Motor neuron (in vitro differentiated cells): ENCODE measurements around the gene PRKN. TPM values are rescaled to one million over a fixed set of nuclear protein-coding genes. Genes with fewer than 3 reads are reported as not detected.

ENCODE experiments used
- ATAC-seq, 8 experiments: fragments of 200-7000 bp; cut with Tn5 transposase; replicated peaks in 6 of 8; 2 replicates each; pipeline ENCODE4 v1.8.0; 2021; ENCODE audit warnings: mild to moderate bottlenecking in 8 of 8, moderate library complexity in 8 of 8
- H3K27ac ChIP-seq, 2 donors: fragments of 250-450 bp; sonication (Bioruptor Pico); 2 replicates each; pipeline ENCODE4 v1.9.0; 2021; ENCODE audit warnings: antibody characterized with exemption in 2 of 2, mild to moderate bottlenecking in 2 of 2, moderate library complexity in 1 of 2
- H3K4me1 ChIP-seq, 2 donors: fragments of 250-450 bp; sonication (Bioruptor Pico); replicated peaks in 1 of 2; 2 replicates each; pipeline ENCODE4 v1.6.1; 2021; ENCODE audit warnings: antibody characterized with exemption in 2 of 2, mild to moderate bottlenecking in 2 of 2, moderate library complexity in 1 of 2
- H3K4me3 ChIP-seq, 5 donors: fragments of 250-450 bp; sonication (Bioruptor Pico); 2 replicates each; pipeline ENCODE4 v1.9.0; 2021; ENCODE audit warnings: antibody characterized with exemption in 5 of 5, mild to moderate bottlenecking in 5 of 5, moderate library complexity in 4 of 5
- WGBS, 10 experiments: fragments of 450-650 bp; shearing (Covaris generic); methylation state at CpG; one replicate each; pipeline ENCODE4 v1.0.0; 2022; 5-methylcytosine and 5-hydroxymethylcytosine counted together
- in situ Hi-C, 9 experiments: fragments of 400-800 bp; cut with MboI; loops; one replicate each; pipeline ENCODE4 v1.15.0; 2021; ENCODE audit warnings: low sequenced_read_pairs in 9 of 9, low pct_unique_long_range_greater_than_20kb in 2 of 9; ENCODE audit not compliant: unreplicated experiment in 9 of 9
- total RNA-seq, 8 experiments: library from RNA; unstranded; fragments of 300-600 nt; gene quantifications; 2 replicates each; pipeline versions ENCODE4 v1.2.3 to v1.2.4, GENCODE V29; 2022

PRKN gene
- total RNA-seq, 8 experiments from 2014 or later = 0.71 to 8.1 (median 2.9) TPM

- in situ Hi-C loops = no loop called here
- 60 to 100% (median 96%) methylated on average over 2 to 3 of the region's 3 CpGs; no CpG with 5 or more reads in 2 of the 10 experiments for WGBS, 10 experiments
- Histone ChIP-seq H3K4me1 (no peaks in the 10 kb centered on the region), H3K27ac (no peak overlapping the region), H3K4me3 (no peak overlapping the region)
- ATAC-seq = no peak
Measured at GRCh38 chr6:162389343-162390085, 338.1 kb downstream of the PRKN start.

- 8 to 100% (median 62%) methylated on average over 1 to 2 of the region's 2 CpGs; no CpG with 5 or more reads in 6 of the 10 experiments for WGBS, 10 experiments
- H3K27ac ChIP-seq = no peak overlapping the region
- no peaks in the 10 kb centered on the region for H3K4me1 ChIP-seq
- H3K4me3 ChIP-seq = no peak overlapping the region
- in situ Hi-C loops = no loop called here
- no peak for ATAC-seq
Measured at GRCh38 chr6:162388383-162388777, 339.2 kb downstream of the PRKN start.

DNA sequence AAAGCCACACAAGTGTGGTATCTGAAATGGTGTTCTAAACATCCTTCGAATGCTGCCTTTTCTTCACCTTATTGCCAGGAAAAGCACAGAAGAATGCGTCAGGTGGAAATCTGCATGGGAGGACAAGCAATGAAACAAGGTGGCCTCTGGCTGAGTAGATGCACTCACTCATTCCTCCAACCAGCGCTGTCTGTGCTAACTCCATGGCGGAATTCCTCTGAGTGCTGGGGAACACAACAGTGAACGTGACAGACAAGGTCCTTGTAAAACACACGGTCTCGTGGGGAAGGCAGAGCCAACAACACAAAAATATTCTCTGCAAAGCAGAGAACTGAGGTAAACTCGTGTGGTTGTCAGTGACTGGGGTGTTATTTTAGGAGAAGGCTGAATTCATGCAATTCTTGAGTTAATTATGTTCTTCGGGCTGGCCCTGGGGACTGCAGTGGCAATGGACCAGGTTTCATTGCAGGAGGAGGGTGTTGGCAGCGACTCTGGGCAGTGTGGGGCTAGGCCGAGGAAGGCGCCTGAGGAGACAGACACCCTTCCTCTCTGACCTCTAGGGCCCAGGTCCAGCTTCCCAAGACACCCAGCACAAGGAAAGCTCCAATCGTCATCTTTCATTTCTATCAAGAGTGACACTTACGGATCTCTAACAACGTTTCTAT lies 339.7 kb downstream of the PRKN start:
- Histone ChIP-seq H3K27ac (no peak overlapping the region), H3K4me1 (no peaks in the 10 kb centered on the region), H3K4me3 (no peak overlapping the region)
- 40 to 98% (median 76%) methylated on average over 2 to 13 of the region's 15 CpGs; no CpG with 5 or more reads in 3 of the 10 experiments for WGBS, 10 experiments
- in situ Hi-C loops = no loop called here
- ATAC-seq = peak in 2 of 8 experiments; percentile 23 to 32

DNA sequence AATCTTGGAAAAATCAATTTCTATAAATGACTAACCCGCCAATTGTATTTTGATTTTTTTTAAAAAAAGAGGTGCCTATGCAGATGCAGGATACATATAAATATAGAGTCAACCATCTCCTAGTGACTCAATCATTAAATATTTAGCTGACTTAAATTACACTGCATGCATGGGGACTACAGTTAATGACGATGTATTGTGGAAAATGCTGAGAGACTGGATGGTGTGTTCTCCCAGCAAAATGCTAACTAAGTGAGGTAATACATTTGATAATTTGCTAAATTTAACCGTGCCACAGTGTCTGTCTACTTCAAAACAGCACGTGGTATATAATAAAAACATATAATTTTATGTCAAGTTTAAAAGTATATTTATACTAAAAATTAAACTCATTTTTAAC lies 341.6 kb downstream of the PRKN start:
- peak in 2 of 8 experiments; percentile 16 to 30 for ATAC-seq
- H3K4me3 ChIP-seq = no peak overlapping the region
- no peaks in the 10 kb centered on the region for H3K4me1 ChIP-seq
- in situ Hi-C loops = no loop called here
- H3K27ac ChIP-seq = no peak overlapping the region
- 43 to 100% (median 88%) methylated on average over 2 to 4 of the region's 4 CpGs for WGBS, 10 experiments

GRCh38 chr6:162379757-162380409 lies 347.7 kb downstream of the PRKN start:
- ATAC-seq = peak in 2 of 8 experiments; percentile 29 to 30
- in situ Hi-C loops = no loop called here
- H3K4me3 ChIP-seq = no peak overlapping the region
- H3K27ac ChIP-seq = no peak overlapping the region
- WGBS, 10 experiments = 13 to 100% (median 59%) methylated on average over 1 to 5 of the region's 5 CpGs; no CpG with 5 or more reads in 2 of the 10 experiments
- no peaks in the 10 kb centered on the region for H3K4me1 ChIP-seq

DNA sequence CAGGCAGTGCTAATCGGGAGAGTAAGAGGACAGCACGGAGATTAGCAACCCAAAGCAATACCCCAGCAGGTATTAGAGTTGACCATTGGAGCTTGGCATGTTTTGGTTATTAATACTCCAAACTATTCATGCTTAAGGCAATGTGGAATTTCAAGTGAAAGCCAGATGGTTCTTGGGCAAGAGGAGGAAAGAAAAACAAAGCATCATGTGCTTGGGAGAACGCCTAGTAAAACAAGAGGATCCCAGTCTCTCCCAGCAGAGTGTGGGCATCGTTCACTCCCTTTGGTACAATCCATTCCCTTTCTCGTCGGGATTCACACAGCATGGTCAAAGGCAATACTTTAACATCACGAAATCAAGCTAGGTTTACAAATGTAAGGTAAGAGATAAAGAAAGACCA lies 349.8 kb downstream of the PRKN start:
- no peak overlapping the region for H3K27ac ChIP-seq
- in situ Hi-C loops = no loop called here
- H3K4me3 ChIP-seq = no peak overlapping the region
- ATAC-seq = no peak
- H3K4me1 ChIP-seq = no peaks in the 10 kb centered on the region
- 0 to 96% (median 90%) methylated on average over 1 to 5 of the region's 7 CpGs; no CpG with 5 or more reads in 1 of the 10 experiments for WGBS, 10 experiments

GRCh38 chr6:162373868-162374267 lies 353.7 kb downstream of the PRKN start:
- no peaks in the 10 kb centered on the region for H3K4me1 ChIP-seq
- in situ Hi-C loops = no loop called here
- WGBS, 10 experiments = 0 to 100% (median 83%) methylated on average over 1 to 2 of the region's 2 CpGs
- ATAC-seq = no peak
- H3K27ac ChIP-seq = no peak overlapping the region
- H3K4me3 ChIP-seq = no peak overlapping the region

GRCh38 chr6:162373192-162373591 lies 354.4 kb downstream of the PRKN start:
- WGBS, 10 experiments = 5 to 53% (median 23%) methylated on average over 1 to 2 of the region's 2 CpGs

GRCh38 chr6:162372106-162372505 lies 355.5 kb downstream of the PRKN start:
- WGBS, 10 experiments = 0 to 79% (median 63%) methylated on average over 1 to 9 of the region's 9 CpGs
- in situ Hi-C loops = no loop called here
- ATAC-seq = peak in 5 of 8 experiments; percentile 56 to 94 (median 74)

More at GRCh38 chr6:162373192-162373591, 354.4 kb downstream of the PRKN start:
- in situ Hi-C loops = no loop called here
- peaks cover under 1 to 4% of the 10 kb centered on the region in 2 donors for H3K4me1 ChIP-seq
- ATAC-seq = no peak
- no peak overlapping the region for H3K4me3 ChIP-seq
- H3K27ac ChIP-seq = no peak overlapping the region

GRCh38 chr6:162371121-162371520 lies 356.4 kb downstream of the PRKN start:
- no peak for ATAC-seq
- H3K4me3 ChIP-seq = no peak overlapping the region

More at GRCh38 chr6:162372106-162372505, 355.5 kb downstream of the PRKN start:
- H3K4me1 ChIP-seq = peaks cover 3 to 4% of the 10 kb centered on the region in 2 donors
- no peak overlapping the region for H3K27ac ChIP-seq
- H3K4me3 ChIP-seq = no peak overlapping the region

GRCh38 chr6:162369091-162369490 lies 358.5 kb downstream of the PRKN start:
- Histone ChIP-seq H3K4me1 (peaks cover 3 to 4% of the 10 kb centered on the region in 2 donors), H3K27ac (no peak overlapping the region), H3K4me3 (no peak overlapping the region)
- ATAC-seq = no peak
- in situ Hi-C loops = no loop called here
- WGBS, 10 experiments = 0 to 100% (median 81%) methylated on average over 1 to 2 of the region's 2 CpGs; no CpG with 5 or more reads in 2 of the 10 experiments

More at GRCh38 chr6:162371121-162371520, 356.4 kb downstream of the PRKN start:
- 10 to 95% (median 92%) methylated on average over 1 to 4 of the region's 5 CpGs; no CpG with 5 or more reads in 2 of the 10 experiments for WGBS, 10 experiments
- Histone ChIP-seq H3K4me1 (peaks cover 3 to 4% of the 10 kb centered on the region in 2 donors), H3K27ac (no peak overlapping the region)
- in situ Hi-C loops = no loop called here

DNA sequence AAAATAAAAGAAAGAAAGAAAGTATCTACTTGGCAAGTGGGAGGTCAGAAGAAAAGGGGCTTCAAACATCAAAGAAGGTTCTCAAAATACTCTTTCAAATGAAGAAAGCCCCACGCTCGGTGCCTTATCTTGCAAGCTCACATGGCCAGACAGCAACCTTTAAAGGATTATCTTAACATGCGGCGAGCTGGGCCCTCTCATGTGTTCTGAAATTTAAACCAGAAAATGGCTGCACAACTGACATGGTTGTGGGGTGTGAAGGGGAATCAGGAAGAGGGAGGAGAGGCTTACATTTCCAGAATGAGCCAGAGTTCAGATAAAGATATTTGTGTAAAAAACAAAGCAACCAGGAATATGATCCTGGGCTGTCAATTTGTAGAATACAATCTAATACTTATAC lies 363.1 kb downstream of the PRKN start:
- WGBS, 10 experiments = 38 to 90% (median 80%) methylated on average over 2 to 4 of the region's 4 CpGs; no CpG with 5 or more reads in 3 of the 10 experiments
- H3K4me3 ChIP-seq = no peak overlapping the region

DNA sequence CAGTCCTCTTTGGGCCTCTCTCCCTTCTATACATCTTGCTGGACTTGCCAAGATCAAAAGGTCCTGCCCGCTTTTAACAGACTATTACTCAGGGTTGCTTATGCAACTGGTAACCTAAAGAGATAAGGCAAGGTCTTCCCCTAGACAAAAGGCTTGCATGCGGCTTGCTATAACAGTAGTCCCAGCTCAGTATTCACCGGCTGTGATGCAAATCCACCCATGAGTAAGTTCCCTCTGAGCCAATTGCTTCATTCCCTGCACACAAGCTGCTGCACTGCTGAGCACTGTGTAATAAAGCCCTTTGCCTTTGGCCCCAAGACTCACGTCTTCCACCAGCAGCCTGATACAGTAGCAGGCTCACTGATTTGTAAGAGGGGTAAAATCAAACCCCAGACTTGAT lies 363.8 kb downstream of the PRKN start:
- in situ Hi-C loops = no loop called here
- ATAC-seq = peak in 5 of 8 experiments; percentile 70 to 95 (median 94)
- WGBS, 10 experiments = 31 to 86% (median 44%) methylated on average over 1 to 4 of the region's 4 CpGs; no CpG with 5 or more reads in 1 of the 10 experiments

More for the DNA sequence above, 363.1 kb downstream of the PRKN start:
- Histone ChIP-seq H3K4me1 (peaks cover 3 to 9% of the 10 kb centered on the region in 2 donors), H3K27ac (no peak overlapping the region)
- ATAC-seq = no peak
- in situ Hi-C loops = no loop called here

More for the DNA sequence above, 363.8 kb downstream of the PRKN start:
- Histone ChIP-seq H3K4me3 (no peak overlapping the region), H3K27ac (no peak overlapping the region), H3K4me1 (peaks cover 3 to 8% of the 10 kb centered on the region in 2 donors)
